ENCODE results near the gene RC3H1. TPM values are rescaled to one million over a fixed set of nuclear protein-coding genes. Genes with fewer than 3 reads are reported as not detected.
"Not testable (repeated sequence)": the region's sequence is repeated elsewhere in the genome, so short reads cannot be mapped to it uniquely, and the experiment has no call there.

RC3H1 gene
- total RNA-seq: 9.5 and 11.5 TPM in 2 replicates

- no peak for TF ChIP-seq CTCF (conservative IDR thresholded peaks at IDR 0.05; ENCODE audit: low read depth, low read length)
- peak within 1 kb of the TSS; percentile 85 for H3K4me3 ChIP-seq (ENCODE audit: low read depth, low read length)
- DNase-seq (ENCODE audit: low read depth): no peak
These were observed at the start of gene RC3H1 for GRCh38 chr1:174022080-174022975. Gene RC3H1 (minus strand): TSS chr1:174022357. CDS start chr1:173992985, 29,372 bp downstream.

- no peak for DNase-seq (ENCODE audit: low read depth)
- no peak overlapping the region for H3K4me3 ChIP-seq (ENCODE audit: low read depth, low read length)
- TF ChIP-seq CTCF (conservative IDR thresholded peaks at IDR 0.05; ENCODE audit: low read depth, low read length): no peak
These were observed 48.5 kb upstream of the RC3H1 start for GRCh38 chr1:174070614-174071013.

GRCh38 chr1:174068000-174068399 lies 45.8 kb upstream of the RC3H1 start:
- no peak for TF ChIP-seq CTCF (conservative IDR thresholded peaks at IDR 0.05; ENCODE audit: low read depth, low read length)
- no peak for DNase-seq (ENCODE audit: low read depth)
- no peak overlapping the region for H3K4me3 ChIP-seq (ENCODE audit: low read depth, low read length)

GRCh38 chr1:174060090-174060489 lies 37.9 kb upstream of the RC3H1 start:
- no peak for TF ChIP-seq CTCF (conservative IDR thresholded peaks at IDR 0.05; ENCODE audit: low read depth, low read length)
- DNase-seq (ENCODE audit: low read depth): peak; percentile 29
- no peak overlapping the region for H3K4me3 ChIP-seq (ENCODE audit: low read depth, low read length)

GRCh38 chr1:174058624-174059023 lies 36.5 kb upstream of the RC3H1 start:
- TF ChIP-seq CTCF (conservative IDR thresholded peaks at IDR 0.05; ENCODE audit: low read depth, low read length): no peak
- no peak overlapping the region for H3K4me3 ChIP-seq (ENCODE audit: low read depth, low read length)
- DNase-seq (ENCODE audit: low read depth): no peak

GRCh38 chr1:174056609-174057008 lies 34.5 kb upstream of the RC3H1 start:
- DNase-seq (ENCODE audit: low read depth): not testable (repeated sequence)

GRCh38 chr1:174055797-174056196 lies 33.6 kb upstream of the RC3H1 start:
- not testable (repeated sequence) for DNase-seq (ENCODE audit: low read depth); H3K4me3 ChIP-seq (ENCODE audit: low read depth, low read length)

More at GRCh38 chr1:174056609-174057008, 34.5 kb upstream of the RC3H1 start:
- not testable (repeated sequence) for H3K4me3 ChIP-seq (ENCODE audit: low read depth, low read length)

- no peak for TF ChIP-seq CTCF (conservative IDR thresholded peaks at IDR 0.05; ENCODE audit: low read depth, low read length)
- DNase-seq (ENCODE audit: low read depth): no peak
- no peak overlapping the region for H3K4me3 ChIP-seq (ENCODE audit: low read depth, low read length)
These were observed 31.7 kb upstream of the RC3H1 start for GRCh38 chr1:174053826-174054225.

Measured in epithelial cell of proximal tubule (primary cell).